PFSK-1 (cell line): ENCODE data around the gene ZCWPW2.

ENCODE experiments used
- FOXP2 ChIP-seq: optimal IDR thresholded peaks from 2 replicates; pipeline ENCODE3; 2011; ENCODE audit warnings: borderline replicate concordance, control low read depth, inconsistent platforms; ENCODE audit not compliant: insufficient read depth; ENCODE audit errors: extremely low read length, extremely low read depth
- POLR2AphosphoS5 ChIP-seq: IDR thresholded peaks from 2 replicates; pipeline ENCODE4 v1.6.1; 2012; ENCODE audit warnings: low read depth, mild to moderate bottlenecking, control low read depth, low read length, moderate library complexity
- REST ChIP-seq, 2 experiments: IDR thresholded peaks; 2 replicates each; pipeline versions ENCODE4 v1.6.1 to v1.8.0; 2011 to 2012; ENCODE audit warnings: low read depth in 2 of 2, low read length in 2 of 2, control low read depth in 1 of 2, inconsistent platforms in 1 of 2, mild to moderate bottlenecking in 1 of 2, moderate library complexity in 1 of 2; ENCODE audit not compliant: insufficient read depth in 1 of 2
- SIN3A ChIP-seq: IDR thresholded peaks from 2 replicates; pipeline ENCODE4 v1.6.1; 2012; ENCODE audit warnings: mild to moderate bottlenecking, low read length, moderate library complexity, borderline replicate concordance; ENCODE audit not compliant: insufficient read depth
- TAF1 ChIP-seq: IDR thresholded peaks from 2 replicates; pipeline ENCODE4 v1.6.1; 2012; ENCODE audit warnings: low read length, control low read depth, borderline replicate concordance; ENCODE audit not compliant: insufficient read depth

Gene ZCWPW2

GRCh38 chr3:28386049-28386448 lies 37.5 kb downstream of the ZCWPW2 start:
- no peak for TF ChIP-seq SIN3A
- no peak for TF ChIP-seq REST (IDR thresholded peaks at IDR 0.05; ENCODE audit: insufficient read depth in 1 of 2, low read depth in 2 of 2, low read length in 2 of 2)
- TF ChIP-seq TAF1 = no peak
- no peak for TF ChIP-seq FOXP2
- no peak for TF ChIP-seq POLR2AphosphoS5

- TF ChIP-seq POLR2AphosphoS5 = no peak
- no peak for TF ChIP-seq TAF1
- TF ChIP-seq FOXP2 = no peak
- TF ChIP-seq REST (IDR thresholded peaks at IDR 0.05; ENCODE audit: insufficient read depth in 1 of 2, low read depth in 2 of 2, low read length in 2 of 2) = no peak
- TF ChIP-seq SIN3A = no peak
These were observed 40.5 kb downstream of the ZCWPW2 start for GRCh38 chr3:28388978-28389377.

GRCh38 chr3:28399206-28399605 lies 50.7 kb downstream of the ZCWPW2 start:
- TF ChIP-seq SIN3A (no peak), POLR2AphosphoS5 (no peak), TAF1 (no peak), REST (IDR thresholded peaks at IDR 0.05; ENCODE audit: insufficient read depth in 1 of 2, low read depth in 2 of 2, low read length in 2 of 2) (no peak), FOXP2 (no peak)

GRCh38 chr3:28406241-28406640 lies 57.7 kb downstream of the ZCWPW2 start:
- TF ChIP-seq SIN3A (no peak), REST (IDR thresholded peaks at IDR 0.05; ENCODE audit: insufficient read depth in 1 of 2, low read depth in 2 of 2, low read length in 2 of 2) (no peak), FOXP2 (no peak), TAF1 (no peak), POLR2AphosphoS5 (no peak)

GRCh38 chr3:28449398-28449797 lies 100.9 kb downstream of the ZCWPW2 start:
- no peak for TF ChIP-seq SIN3A
- TF ChIP-seq FOXP2 = no peak
- no peak for TF ChIP-seq REST (IDR thresholded peaks at IDR 0.05; ENCODE audit: insufficient read depth in 1 of 2, low read depth in 2 of 2, low read length in 2 of 2)
- TF ChIP-seq POLR2AphosphoS5 = no peak
- no peak for TF ChIP-seq TAF1
